Adrenal gland (tissue), 12 donors: ENCODE data around the gene FGD4. TPM values are rescaled to one million over a fixed set of nuclear protein-coding genes. Genes with fewer than 3 reads are reported as not detected.
A peak's percentile ranks its signal among the peaks of the same experiment; 100 is the strongest.

Experiments
- DNase-seq, 7 donors: peaks; one replicate each; pipeline ENCODE4 v3.0.0-alpha.2; 2019 to 2020
- H3K27ac ChIP-seq, 5 donors: fragments of 200-600 bp; sonication (generic) in 4 of 5; 1 replicate in 3 of 5; 2 replicates in 2 of 5; pipeline versions ENCODE4 v1.5.1 to v1.8.0; 2016 to 2020; ENCODE audit warnings: mild to moderate bottlenecking in 1 of 5
- H3K27me3 ChIP-seq: fragments of 200-600 bp; 2 replicates; pipeline ENCODE4 v1.8.0; 2021
- H3K36me3 ChIP-seq, 2 donors: fragments of 200-600 bp; replicated peaks in 1 of 2; 1 replicate in 1 of 2; 2 replicates in 1 of 2; pipeline versions ENCODE4 v1.5.1 to v1.8.0; 2018 to 2022
- H3K4me1 ChIP-seq, 2 donors: fragments of 200-600 bp; replicated peaks in 1 of 2; 1 replicate in 1 of 2; 2 replicates in 1 of 2; pipeline versions ENCODE4 v1.5.1 to v1.8.0; 2018 to 2021
- H3K4me3 ChIP-seq, 4 donors: fragments of 200-600 bp; sonication (generic) in 3 of 4; one replicate each; pipeline ENCODE4 v1.5.1; 2016 to 2018
- H3K9me3 ChIP-seq, 3 donors: fragments of 200-600 bp; sonication (generic) in 1 of 3; replicated peaks in 1 of 3; 1 replicate in 2 of 3; 2 replicates in 1 of 3; pipeline versions ENCODE4 v1.5.1 to v1.8.0; 2016 to 2021
- POLR2A ChIP-seq, 2 donors: fragments of 450-650 bp; IDR thresholded peaks; one replicate each; pipeline ENCODE4 v1.6.1; 2017; ENCODE audit warnings: antibody characterized with exemption in 2 of 2, mild to moderate bottlenecking in 2 of 2, moderate library complexity in 1 of 2
- WGBS, 4 donors: extraction: QIAGEN DNeasy Blood & Tissue Kit in 2 of 4; methylation state at CpG; one replicate each; pipeline versions ENCODE4 v1.1.5 to v1.1.7; 2013 to 2017; 5-methylcytosine and 5-hydroxymethylcytosine counted together
- intact Hi-C, 2 donors: fragments of 100-400 bp; cut with DNase I; formaldehyde crosslinking; loops; one replicate each; pipeline versions ENCODE4 v1.14.1 to v1.15.0; 2022 to 2023
- polyA plus RNA-seq, 3 donors: library from polyadenylated mRNA; stranded (reverse); fragments of 200-250 nt in 2 of 3; fragments of 350-450 nt in 1 of 3; fragmentation: Illumina TruSeq in 1 of 3; extraction: RNeasy Lipid Tissue Mini Kit (QIAGEN cat#74804) in 1 of 3; gene quantifications; one replicate each; pipeline ENCODE4 v1.2.3, GENCODE V29; 2013 to 2014
- total RNA-seq, 9 donors: library from RNA; depleted of rRNA in 4 of 9; stranded (reverse); fragments of >200 nt in 4 of 9; fragments of 120-200 nt in 1 of 9; fragmentation: NEBNext Ultra II Directional in 1 of 9; extraction: Animal tissue kit (Norgen Biotek cat#: 25700) in 1 of 9; gene quantifications; one replicate each; pipeline versions ENCODE4 v1.1.0 to v1.2.4, GENCODE V29; 2013 to 2023
- TF ChIP-seq, protein P1 (sequence below), 6 experiments: fragments of 450-650 bp in 4 of 6; fragments of 200-600 bp in 2 of 6; sonication (generic) in 1 of 6; IDR thresholded peaks; 1 replicate in 5 of 6; 2 replicates in 1 of 6; pipeline versions ENCODE4 v1.5.1 to v1.8.0; 2016 to 2021; ENCODE audit warnings: antibody characterized with exemption in 6 of 6, mild to moderate bottlenecking in 2 of 6, moderate library complexity in 1 of 6
- donor health status: healthy with polysubstance abuse.
- donor health status: Bipolar disorder and iron deficiency.
- donor health status: DM: yes; HTN: yes; CAD: no.
- donor health status: DM: no; HTN: no; CAD: no.
- donor health status: DM: no; HTN: no; CAD: no.
- donor health status: DM: yes; HTN: yes; CAD: no.

Gene FGD4
- total and polyA plus RNA-seq, 12 donors, result 1.7 to 38.5 (median 16.6) TPM

DNA sequence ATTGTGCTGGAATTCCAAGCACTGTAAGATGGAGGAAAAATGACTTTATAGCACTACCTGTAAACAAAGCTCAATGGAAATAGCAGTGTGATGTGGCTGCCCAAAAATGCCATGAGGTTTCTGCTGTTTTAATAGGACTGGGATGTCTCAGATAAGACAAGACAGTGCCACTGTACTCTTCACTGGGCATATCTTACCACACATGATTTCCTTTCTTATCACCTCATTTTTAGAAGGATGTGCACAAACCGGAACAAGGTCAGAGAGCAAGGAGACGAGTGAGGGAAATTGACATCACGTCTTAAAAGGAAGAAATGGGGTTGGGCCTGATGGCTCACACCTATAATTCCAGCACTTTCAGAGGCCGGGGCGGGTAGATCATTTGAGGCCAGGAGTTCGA is 38.4 kb upstream of the FGD4 start:
- WGBS, 4 donors, result 72 to 80% (median 74%) methylated on average over 6 of the region's 6 CpGs
- intact Hi-C loops, result loop anchor here in 1 of 2 donors (10.0 kb wide), 1 partner anchor 304 kb away; no protein-coding TSS in a partner anchor
- no peaks in the 10 kb centered on the region for H3K36me3 ChIP-seq
- no peaks in the 10 kb centered on the region for H3K9me3 ChIP-seq
- no peaks in the 10 kb centered on the region for H3K27me3 ChIP-seq
- TF ChIP-seq, protein P1, sequence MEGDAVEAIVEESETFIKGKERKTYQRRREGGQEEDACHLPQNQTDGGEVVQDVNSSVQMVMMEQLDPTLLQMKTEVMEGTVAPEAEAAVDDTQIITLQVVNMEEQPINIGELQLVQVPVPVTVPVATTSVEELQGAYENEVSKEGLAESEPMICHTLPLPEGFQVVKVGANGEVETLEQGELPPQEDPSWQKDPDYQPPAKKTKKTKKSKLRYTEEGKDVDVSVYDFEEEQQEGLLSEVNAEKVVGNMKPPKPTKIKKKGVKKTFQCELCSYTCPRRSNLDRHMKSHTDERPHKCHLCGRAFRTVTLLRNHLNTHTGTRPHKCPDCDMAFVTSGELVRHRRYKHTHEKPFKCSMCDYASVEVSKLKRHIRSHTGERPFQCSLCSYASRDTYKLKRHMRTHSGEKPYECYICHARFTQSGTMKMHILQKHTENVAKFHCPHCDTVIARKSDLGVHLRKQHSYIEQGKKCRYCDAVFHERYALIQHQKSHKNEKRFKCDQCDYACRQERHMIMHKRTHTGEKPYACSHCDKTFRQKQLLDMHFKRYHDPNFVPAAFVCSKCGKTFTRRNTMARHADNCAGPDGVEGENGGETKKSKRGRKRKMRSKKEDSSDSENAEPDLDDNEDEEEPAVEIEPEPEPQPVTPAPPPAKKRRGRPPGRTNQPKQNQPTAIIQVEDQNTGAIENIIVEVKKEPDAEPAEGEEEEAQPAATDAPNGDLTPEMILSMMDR (IDR thresholded peaks at IDR 0.05), result no peak
- DNase-seq, result no peak
- H3K4me3 ChIP-seq, result no peak overlapping the region
- H3K27ac ChIP-seq, result no peak overlapping the region
- H3K4me1 ChIP-seq, result no peaks in the 10 kb centered on the region

DNA sequence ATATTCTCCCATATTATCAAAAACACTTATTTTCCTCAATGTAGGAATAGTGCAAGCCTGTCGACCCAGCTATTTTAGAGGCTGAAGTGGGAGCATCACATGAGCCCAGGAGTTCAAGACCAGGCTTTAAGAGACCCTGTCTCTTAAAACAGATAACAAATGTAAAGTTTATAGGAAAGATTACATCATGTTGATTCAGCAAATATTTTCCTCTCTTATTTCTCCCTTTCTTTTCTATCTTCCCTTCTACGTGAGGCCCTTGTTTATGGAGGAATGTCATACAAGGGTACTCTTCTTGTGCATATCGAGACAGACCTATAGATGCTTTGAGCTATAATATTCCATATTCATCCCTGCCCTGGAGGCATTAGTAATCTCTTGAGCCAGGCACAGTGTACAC is 36.5 kb upstream of the FGD4 start:
- WGBS, 4 donors, result 80 to 93% (median 88%) methylated on average over 3 of the region's 3 CpGs
- H3K9me3 ChIP-seq, result no peaks in the 10 kb centered on the region
- no peak for DNase-seq
- no peak overlapping the region for H3K27ac ChIP-seq
- H3K27me3 ChIP-seq, result no peaks in the 10 kb centered on the region
- no peaks in the 10 kb centered on the region for H3K36me3 ChIP-seq
- intact Hi-C loops, result loop anchor here in 1 of 2 donors (10.0 kb wide), 1 partner anchor 302 kb away; no protein-coding TSS in a partner anchor
- no peak overlapping the region for H3K4me3 ChIP-seq
- H3K4me1 ChIP-seq, result no peaks in the 10 kb centered on the region
- TF ChIP-seq, protein P1 (IDR thresholded peaks at IDR 0.05), result no peak
- no peak for TF ChIP-seq POLR2A (IDR thresholded peaks at IDR 0.05)

DNA sequence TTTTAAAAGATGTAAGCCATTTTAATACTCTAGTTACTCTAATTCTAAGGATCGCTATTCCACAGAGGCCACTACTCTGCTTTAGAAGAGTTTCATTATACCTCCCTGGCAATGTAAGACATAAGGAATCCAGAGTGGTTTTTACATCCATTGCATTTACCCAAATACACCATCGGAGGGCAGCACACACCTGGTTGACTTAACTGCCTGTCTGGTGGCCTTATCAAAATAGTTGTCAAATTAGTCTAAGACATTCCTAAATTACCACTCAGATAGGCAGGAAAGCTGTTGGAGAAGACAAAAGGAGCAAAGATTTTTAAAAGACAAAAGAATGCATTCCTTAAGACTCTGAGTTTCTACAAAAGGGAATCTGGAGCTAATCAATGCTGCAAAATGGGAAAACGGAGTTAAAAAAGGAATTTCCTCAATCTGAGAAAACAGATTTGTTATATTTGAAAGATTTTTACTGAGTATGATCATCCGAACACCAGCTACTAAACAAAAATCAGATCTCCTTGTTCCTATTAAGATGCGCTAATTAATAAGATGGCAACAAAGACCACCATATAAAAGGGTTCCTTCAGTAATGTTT is 33.8 kb upstream of the FGD4 start:
- intact Hi-C loops, result loop anchor here in 1 of 2 donors (10.0 kb wide), 1 partner anchor 299 kb away; no protein-coding TSS in a partner anchor
- peak; percentile 42 to 78 (median 53) for DNase-seq
- Histone ChIP-seq H3K4me3 (no peak overlapping the region), H3K4me1 (no peaks in the 10 kb centered on the region), H3K9me3 (no peaks in the 10 kb centered on the region), H3K27ac (no peak overlapping the region), H3K36me3 (no peaks in the 10 kb centered on the region), H3K27me3 (no peaks in the 10 kb centered on the region)
- TF ChIP-seq POLR2A (IDR thresholded peaks at IDR 0.05), result no peak
- TF ChIP-seq, protein P1 (IDR thresholded peaks at IDR 0.05), result peak; percentile 56 to 85 (median 76)
- WGBS, 4 donors, result 52 to 54% (median 53%) methylated on average over 5 of the region's 5 CpGs

DNA sequence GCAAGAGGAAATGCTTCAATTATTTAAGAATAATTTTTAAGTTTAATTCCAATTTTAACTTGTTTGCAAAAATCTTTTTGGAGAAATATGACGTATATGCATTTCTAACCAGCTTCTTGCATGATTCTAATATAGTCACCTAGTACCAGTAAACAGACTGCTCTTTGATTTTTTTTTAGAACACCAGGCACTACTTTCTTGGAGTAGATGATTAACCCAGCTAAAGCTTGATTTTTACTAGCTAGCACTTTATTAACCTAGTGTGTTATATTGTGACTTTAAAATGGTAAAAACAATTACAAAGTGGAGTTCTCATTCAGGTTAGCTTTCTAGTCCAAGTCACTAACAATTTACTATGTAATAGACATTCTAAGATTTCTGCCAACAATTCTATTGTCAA is 32.6 kb upstream of the FGD4 start:
- no peaks in the 10 kb centered on the region for H3K4me1 ChIP-seq
- no peaks in the 10 kb centered on the region for H3K36me3 ChIP-seq
- no peak overlapping the region for H3K4me3 ChIP-seq
- H3K27ac ChIP-seq, result no peak overlapping the region
- intact Hi-C loops, result loop anchor here in 1 of 2 donors (10.0 kb wide), 1 partner anchor 298 kb away; no protein-coding TSS in a partner anchor
- WGBS, 4 donors, result 80 to 89% (median 82%) methylated on average over 1 of the region's 1 CpG
- DNase-seq, result no peak
- no peaks in the 10 kb centered on the region for H3K27me3 ChIP-seq
- no peaks in the 10 kb centered on the region for H3K9me3 ChIP-seq
- TF ChIP-seq, protein P1 (IDR thresholded peaks at IDR 0.05), result no peak
- TF ChIP-seq POLR2A (IDR thresholded peaks at IDR 0.05), result no peak
